ENCODE measurements around the gene LAMA1.
A peak's percentile ranks its signal among the peaks of the same experiment; 100 is the strongest.
"Not testable (repeated sequence)": the region's sequence is repeated elsewhere in the genome, so short reads cannot be mapped to it uniquely, and the experiment has no call there.

Gene LAMA1

GRCh38 chr18:6947338-6948030 is 170.1 kb downstream of the LAMA1 start:
- DNase-seq, result no peak

- DNase-seq, result no peak
These were observed 174.5 kb downstream of the LAMA1 start for GRCh38 chr18:6943143-6943542.

GRCh38 chr18:6942742-6943141 is 174.9 kb downstream of the LAMA1 start:
- DNase-seq, result no peak

GRCh38 chr18:6941996-6942395 is 175.6 kb downstream of the LAMA1 start:
- no peak for DNase-seq

GRCh38 chr18:6940451-6940850 is 177.1 kb downstream of the LAMA1 start:
- DNase-seq, result no peak

- no peak for DNase-seq
These were observed 177.6 kb downstream of the LAMA1 start for GRCh38 chr18:6939972-6940371.

GRCh38 chr18:6938403-6938802 is 179.2 kb downstream of the LAMA1 start:
- not testable (repeated sequence) for DNase-seq

- DNase-seq, result no peak
These were observed 179.6 kb downstream of the LAMA1 start for GRCh38 chr18:6938003-6938402.

GRCh38 chr18:6934859-6935258 is 182.7 kb downstream of the LAMA1 start:
- no peak for DNase-seq

- no peak for DNase-seq
These were observed 188.1 kb downstream of the LAMA1 start for GRCh38 chr18:6929370-6930102.

GRCh38 chr18:6928359-6928758 is 189.2 kb downstream of the LAMA1 start:
- no peak for DNase-seq

- DNase-seq, result no peak
These were observed 190.4 kb downstream of the LAMA1 start for GRCh38 chr18:6927153-6927552.

- DNase-seq, result no peak
These were observed 194.4 kb downstream of the LAMA1 start for GRCh38 chr18:6923220-6923619.

GRCh38 chr18:6921571-6921970 is 196.0 kb downstream of the LAMA1 start:
- no peak for DNase-seq

GRCh38 chr18:6920099-6920955 is 197.3 kb downstream of the LAMA1 start:
- peak; percentile 75 for DNase-seq

- no peak for DNase-seq
These were observed 200.5 kb downstream of the LAMA1 start for GRCh38 chr18:6917072-6917471.

- no peak for DNase-seq
These were observed 216.2 kb downstream of the LAMA1 start for GRCh38 chr18:6901286-6901926.

GRCh38 chr18:6891788-6892187 is 225.8 kb downstream of the LAMA1 start:
- no peak for DNase-seq

All from hematopoietic multipotent progenitor cell treated with erythropoietin and hydrocortisone succinate and interleukin-3 and kit ligand, for 6 days (in vitro differentiated cells).